Measurements from ENCODE around the gene FYN. TPM values are rescaled to one million over a fixed set of nuclear protein-coding genes. Genes with fewer than 3 reads are reported as not detected.

FYN gene
- total and polyA plus RNA-seq, 10 of the 15 experiments (the other 5 are each of a cell fraction or from before 2014, with no cell fraction given), result 51.4 to 247 (median 138) TPM

Other genes starting within 250 kb of the FYN start
- gene CCN6, start 180.7 kb upstream of the FYN start, total RNA-seq (2014; rRNA removed), result not detected in 2 replicates
- not detected in 2 replicates for gene CCN6, start 180.7 kb upstream of the FYN start, total RNA-seq (2014; rRNA removed; fragmentation: Illumina TruSeq; extraction: Trizol)
- gene CCN6, start 180.7 kb upstream of the FYN start, total RNA-seq (2021), result not detected in 2 replicates
- 0.05 TPM in 1 of 2 replicates, not detected in the other for gene CCN6, start 180.7 kb upstream of the FYN start, polyA plus RNA-seq (2011; rRNA removed)
- gene CCN6, start 180.7 kb upstream of the FYN start, polyA plus RNA-seq (2014; fragmentation: Illumina TruSeq; extraction: Trizol), result not detected in 2 replicates
- under 1 TPM; 0.19 to 0.24 TPM for gene CCN6, start 180.7 kb upstream of the FYN start, polyA plus RNA-seq (2014; fragmentation: Nextera tagmentation; extraction: Ambion mirVana)
- gene CCN6, start 180.7 kb upstream of the FYN start, polyA plus RNA-seq (2014; rRNA removed), result not detected in 2 replicates
- gene CCN6, start 180.7 kb upstream of the FYN start, polyA plus RNA-seq (2016; fragmentation: Nextera tagmentation; extraction: Ambion mirVana), result under 1 TPM; 0.14 to 0.24 TPM
- gene TUBE1, start 214.0 kb upstream of the FYN start, total RNA-seq (2014; rRNA removed), result 13.8 and 18.8 TPM in 2 replicates
- gene TUBE1, start 214.0 kb upstream of the FYN start, total RNA-seq (2014; rRNA removed; fragmentation: Illumina TruSeq; extraction: Trizol), result 14.0 and 15.0 TPM in 2 replicates
- 6.2 and 8.0 TPM in 2 replicates for gene TUBE1, start 214.0 kb upstream of the FYN start, total RNA-seq (2021)
- gene TUBE1, start 214.0 kb upstream of the FYN start, polyA plus RNA-seq (2011; rRNA removed), result 25.2 and 38.9 TPM in 2 replicates
- gene TUBE1, start 214.0 kb upstream of the FYN start, polyA plus RNA-seq (2014; fragmentation: Illumina TruSeq; extraction: Trizol), result 12.6 and 13.4 TPM in 2 replicates
- gene TUBE1, start 214.0 kb upstream of the FYN start, polyA plus RNA-seq (2014; fragmentation: Nextera tagmentation; extraction: Ambion mirVana), result 1 to 10 TPM; 6.3 to 8.6 TPM
- gene TUBE1, start 214.0 kb upstream of the FYN start, polyA plus RNA-seq (2014; rRNA removed), result 10.3 and 13.1 TPM in 2 replicates
- gene TUBE1, start 214.0 kb upstream of the FYN start, polyA plus RNA-seq (2016; fragmentation: Nextera tagmentation; extraction: Ambion mirVana), result 10 to 100 TPM; 13.7 to 14.1 TPM
- 1.8 and 2.5 TPM in 2 replicates for gene FAM229B, start 214.1 kb upstream of the FYN start, total RNA-seq (2014; rRNA removed)
- 1.2 and 1.5 TPM in 2 replicates for gene FAM229B, start 214.1 kb upstream of the FYN start, total RNA-seq (2014; rRNA removed; fragmentation: Illumina TruSeq; extraction: Trizol)
- 1.6 and 1.7 TPM in 2 replicates for gene FAM229B, start 214.1 kb upstream of the FYN start, total RNA-seq (2021)
- 4.8 and 5.7 TPM in 2 replicates for gene FAM229B, start 214.1 kb upstream of the FYN start, polyA plus RNA-seq (2011; rRNA removed)
- gene FAM229B, start 214.1 kb upstream of the FYN start, polyA plus RNA-seq (2014; fragmentation: Illumina TruSeq; extraction: Trizol), result 0.82 and 1.9 TPM in 2 replicates
- 1 to 10 TPM; 5.3 to 5.7 TPM for gene FAM229B, start 214.1 kb upstream of the FYN start, polyA plus RNA-seq (2014; fragmentation: Nextera tagmentation; extraction: Ambion mirVana)
- 1.2 and 1.7 TPM in 2 replicates for gene FAM229B, start 214.1 kb upstream of the FYN start, polyA plus RNA-seq (2014; rRNA removed)
- gene FAM229B, start 214.1 kb upstream of the FYN start, polyA plus RNA-seq (2016; fragmentation: Nextera tagmentation; extraction: Ambion mirVana), result 1 to 10 TPM; 4.5 to 5.3 TPM